Cerebellar cortex (tissue), 1 donor: ENCODE measurements around the gene OR2F1.

Source experiments
- DNase-seq: peaks from one replicate; pipeline ENCODE4 v3.0.0-alpha.2; 2015; ENCODE audit warnings: low spot score

The OR2F1 gene, protein sequence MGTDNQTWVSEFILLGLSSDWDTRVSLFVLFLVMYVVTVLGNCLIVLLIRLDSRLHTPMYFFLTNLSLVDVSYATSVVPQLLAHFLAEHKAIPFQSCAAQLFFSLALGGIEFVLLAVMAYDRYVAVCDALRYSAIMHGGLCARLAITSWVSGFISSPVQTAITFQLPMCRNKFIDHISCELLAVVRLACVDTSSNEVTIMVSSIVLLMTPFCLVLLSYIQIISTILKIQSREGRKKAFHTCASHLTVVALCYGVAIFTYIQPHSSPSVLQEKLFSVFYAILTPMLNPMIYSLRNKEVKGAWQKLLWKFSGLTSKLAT

DNA sequence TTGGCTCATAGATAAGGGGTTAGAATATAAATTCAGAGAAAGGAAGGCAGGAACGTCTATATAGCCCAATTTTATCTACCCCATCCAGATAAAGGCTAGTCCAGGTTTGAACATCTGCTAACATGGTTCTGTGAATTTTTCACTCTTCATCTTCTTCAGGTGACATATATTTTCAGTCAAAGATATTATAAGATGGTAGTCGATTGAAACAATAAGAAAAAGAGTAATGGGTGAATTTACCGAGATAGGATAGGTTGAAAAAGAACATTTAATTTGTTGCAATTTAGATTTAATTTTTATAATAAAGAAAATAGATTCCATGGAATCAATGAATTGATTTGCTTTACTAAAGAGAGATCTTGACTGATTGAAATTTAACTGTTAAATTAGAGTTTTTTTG lies at the start of gene OR2F1:
OR2F1 (plus strand) TSS at position 301 of the 400 bp plus-strand sequence. CDS start 5,127 bp downstream, outside the sequence.
- DNase-seq = no peak

DNA sequence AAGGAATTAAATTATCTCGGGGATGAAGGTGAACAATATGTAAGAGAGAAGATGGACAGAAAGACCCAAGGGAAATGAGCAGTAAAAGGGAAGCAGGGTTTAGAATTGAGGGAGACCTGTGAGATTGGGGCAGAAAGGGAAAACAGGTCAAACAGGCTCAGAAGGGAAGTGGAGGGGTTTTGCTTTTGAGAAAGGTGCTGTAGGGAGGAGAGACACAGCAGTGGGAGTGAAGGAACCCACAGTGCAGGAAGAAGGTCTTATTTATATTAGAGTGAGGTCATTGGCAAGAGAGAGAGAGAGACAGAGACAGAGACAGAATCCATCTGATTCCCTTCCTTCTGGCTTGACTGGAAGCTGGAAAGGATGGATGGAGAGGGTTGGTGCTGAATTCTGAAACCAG lies 49.1 kb upstream of the OR2F1 start:
- no peak for DNase-seq

DNA sequence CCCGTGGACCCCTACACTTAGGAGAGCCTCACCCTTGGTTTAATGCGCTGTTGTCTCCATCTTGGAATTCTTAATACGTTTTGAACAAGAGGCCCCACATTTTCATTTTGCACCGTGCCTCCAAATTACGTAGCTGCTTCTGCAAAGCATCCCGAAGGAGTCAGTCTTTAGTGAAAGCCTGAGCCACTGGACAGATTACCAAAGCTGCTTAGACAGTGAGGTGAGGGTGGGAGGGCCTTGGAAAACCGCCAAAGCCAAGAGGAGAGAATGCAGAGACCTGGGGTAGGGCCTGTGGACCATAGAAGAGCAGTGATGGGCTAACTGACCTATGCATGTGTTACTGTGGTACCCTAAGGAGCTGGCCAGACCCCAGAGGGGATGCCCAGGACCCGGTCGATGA lies 48.5 kb upstream of the OR2F1 start:
- no peak for DNase-seq

DNA sequence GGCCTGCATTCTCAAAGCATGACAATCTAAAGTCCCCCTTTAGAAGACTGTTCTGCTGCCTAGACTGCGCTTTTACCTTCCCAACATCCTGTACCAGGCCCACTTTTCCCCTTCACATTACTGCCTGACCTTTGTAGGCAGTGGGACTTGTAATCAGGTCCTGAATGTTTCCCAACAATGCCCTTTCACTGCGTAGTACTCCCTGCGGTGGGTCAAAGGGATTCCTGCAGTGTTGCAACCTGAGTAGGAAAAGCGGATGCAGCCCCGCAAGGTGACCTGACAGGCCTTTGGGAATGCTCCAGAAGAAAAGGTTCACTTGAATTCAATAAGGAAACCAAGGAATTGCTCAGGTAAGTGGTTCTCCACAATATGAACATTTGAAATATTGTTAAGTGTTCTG lies 47.7 kb upstream of the OR2F1 start:
- no peak for DNase-seq

DNA sequence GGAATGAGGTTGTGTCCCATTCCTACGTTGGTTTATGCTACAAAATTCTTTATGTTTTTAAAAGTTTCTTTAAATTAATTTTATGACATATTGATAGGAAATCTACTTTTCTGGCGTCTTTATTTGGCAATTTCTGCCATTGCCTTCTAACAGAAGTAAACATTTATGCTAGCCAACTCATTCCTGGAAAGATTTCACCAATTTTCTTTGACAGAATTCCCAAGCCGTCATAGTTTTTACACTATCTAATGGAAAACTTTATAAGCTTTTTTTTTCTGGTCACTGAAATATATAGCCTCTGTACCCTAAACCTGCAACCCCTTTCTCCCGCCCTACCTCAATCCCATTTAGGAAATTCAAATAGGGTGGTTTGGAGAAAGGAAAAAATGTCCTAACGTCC lies 46.5 kb upstream of the OR2F1 start:
- DNase-seq = no peak

DNA sequence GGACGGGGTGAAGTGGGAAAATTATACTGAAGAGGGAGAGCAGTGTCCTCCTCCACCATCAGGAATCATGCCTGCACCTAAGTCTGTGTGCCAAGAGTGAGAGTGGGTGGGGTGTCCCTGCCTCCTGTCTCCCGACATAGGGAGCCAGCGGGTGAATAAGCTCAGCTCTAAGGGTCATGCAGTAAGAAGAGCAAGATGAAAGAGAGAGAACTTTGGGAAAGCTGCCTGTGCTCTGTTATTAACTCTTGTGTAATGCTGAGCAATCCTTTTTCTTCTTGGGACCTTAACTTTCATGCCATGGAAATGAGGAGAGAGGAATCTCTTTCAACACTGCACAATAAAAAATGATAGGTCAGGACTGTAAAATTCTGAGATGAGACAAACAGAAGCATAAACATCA lies 44.8 kb upstream of the OR2F1 start:
- no peak for DNase-seq

DNA sequence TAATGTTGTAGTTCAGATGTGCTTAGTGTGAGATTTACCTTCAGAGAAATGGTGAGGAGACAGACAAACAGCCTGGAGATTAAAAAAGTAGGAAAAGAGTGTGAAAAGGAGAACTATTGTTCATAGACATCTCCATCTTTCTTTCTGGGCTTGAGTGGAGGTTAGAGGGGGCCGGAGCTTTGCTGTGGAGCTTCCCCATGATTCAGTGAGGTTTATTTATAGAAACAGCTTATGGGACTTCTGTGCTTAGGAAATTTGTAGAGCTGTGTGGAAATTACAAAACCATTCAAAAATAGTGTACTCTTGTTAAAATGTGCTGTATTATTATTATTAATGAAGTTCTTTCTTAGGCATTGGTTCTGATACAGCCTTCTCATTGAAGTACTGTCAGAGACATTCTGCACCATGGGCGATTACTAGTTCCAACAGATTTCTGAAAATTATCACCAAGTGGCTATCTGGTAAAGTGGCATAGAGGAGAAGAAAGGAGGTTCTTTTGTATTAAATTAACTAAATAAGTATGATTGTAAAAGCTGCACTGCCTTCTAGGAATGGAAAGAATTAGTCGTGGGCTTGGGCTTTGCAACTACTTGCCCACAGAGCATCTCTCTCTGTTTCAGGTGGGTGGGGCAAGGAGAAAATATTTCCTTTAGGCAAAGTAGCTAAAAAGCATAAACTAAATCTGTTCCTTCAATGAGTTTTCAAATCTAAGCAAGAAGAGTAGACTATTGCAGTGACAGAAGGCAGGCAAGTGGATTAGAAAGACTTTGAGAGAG lies 44.0 kb upstream of the OR2F1 start:
- DNase-seq = no peak

DNA sequence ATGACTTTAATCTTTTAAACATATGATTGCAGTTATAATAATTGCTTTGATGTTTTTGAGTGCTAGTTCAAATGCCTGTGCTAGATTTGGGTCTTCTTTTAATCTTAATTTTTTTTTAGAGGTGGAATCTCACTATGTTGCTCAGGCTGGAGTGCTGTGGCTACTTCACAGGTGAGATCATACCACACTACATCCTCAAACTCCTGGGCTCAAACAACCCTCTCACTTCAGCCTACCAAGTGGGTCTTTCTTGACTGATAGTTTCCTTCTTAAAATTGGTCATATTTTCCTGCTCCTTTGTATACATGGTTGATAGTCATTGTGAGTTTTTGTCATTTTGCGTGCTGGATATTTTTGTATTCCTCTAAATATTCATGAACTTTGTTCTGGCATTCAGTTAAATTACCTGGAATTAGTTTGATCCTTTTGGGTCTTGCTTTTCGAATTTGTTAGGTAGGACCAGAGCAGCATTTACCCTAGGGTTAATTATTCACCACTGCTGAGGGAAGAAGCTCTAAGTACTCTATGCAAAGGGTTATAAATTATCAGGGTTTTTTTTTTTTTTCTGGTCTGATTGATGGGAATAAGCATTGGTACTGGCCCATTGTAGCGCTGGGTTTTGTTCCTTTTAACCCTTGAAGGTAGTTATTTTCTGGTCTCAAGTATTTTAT lies 40.6 kb upstream of the OR2F1 start:
- DNase-seq = no peak

DNA sequence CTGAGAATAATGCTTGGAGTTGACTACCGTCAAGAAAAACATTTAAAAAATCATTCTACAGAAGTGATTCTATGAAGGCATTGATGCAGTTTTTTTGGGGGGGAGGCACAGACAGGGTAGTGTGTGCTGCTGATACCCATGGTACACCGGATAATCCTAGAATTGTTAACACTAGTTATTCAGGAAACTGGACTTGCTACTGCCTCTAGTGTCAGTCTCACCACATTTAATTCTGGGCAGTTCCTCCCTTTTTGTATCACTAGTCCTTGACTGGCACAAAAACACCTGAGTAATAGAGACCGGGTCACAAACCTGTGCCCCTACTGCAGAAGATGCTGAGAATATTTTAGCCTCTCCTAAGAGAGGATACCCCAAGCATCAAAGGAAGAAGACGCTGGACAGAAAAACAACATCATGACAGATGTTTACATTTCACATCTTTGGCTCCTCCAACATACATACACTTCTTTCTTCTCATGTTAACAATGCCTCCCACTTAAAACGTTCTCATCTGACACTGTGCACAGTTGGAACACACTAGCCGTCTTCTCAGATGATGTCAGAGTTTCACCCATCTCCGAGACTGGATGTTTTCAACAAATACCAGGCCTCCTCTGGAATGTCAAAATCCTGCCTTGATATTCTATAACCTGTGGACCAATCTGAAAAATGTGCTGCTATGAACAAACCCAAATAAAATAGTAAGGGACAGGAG lies 39.5 kb upstream of the OR2F1 start:
- no peak for DNase-seq

DNA sequence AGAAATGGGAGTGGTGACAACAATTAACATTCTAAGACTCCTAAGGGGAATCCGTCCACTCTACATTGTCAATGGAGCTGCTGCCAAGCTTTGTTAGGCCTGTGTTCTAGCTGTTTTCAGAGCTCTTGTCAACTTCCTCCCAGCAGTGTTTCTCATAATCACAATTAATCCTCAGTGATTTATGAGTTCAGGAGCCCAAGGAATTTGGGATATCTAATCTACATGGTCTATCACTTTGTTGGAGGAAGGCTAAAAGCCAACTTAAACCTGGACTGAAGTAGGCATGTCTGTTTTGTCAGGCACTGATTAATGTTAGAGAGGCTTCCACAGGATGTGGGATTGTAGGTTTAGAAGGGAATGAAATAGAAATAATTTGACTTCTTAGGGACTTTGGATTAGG lies 29.8 kb upstream of the OR2F1 start:
- no peak for DNase-seq

DNA sequence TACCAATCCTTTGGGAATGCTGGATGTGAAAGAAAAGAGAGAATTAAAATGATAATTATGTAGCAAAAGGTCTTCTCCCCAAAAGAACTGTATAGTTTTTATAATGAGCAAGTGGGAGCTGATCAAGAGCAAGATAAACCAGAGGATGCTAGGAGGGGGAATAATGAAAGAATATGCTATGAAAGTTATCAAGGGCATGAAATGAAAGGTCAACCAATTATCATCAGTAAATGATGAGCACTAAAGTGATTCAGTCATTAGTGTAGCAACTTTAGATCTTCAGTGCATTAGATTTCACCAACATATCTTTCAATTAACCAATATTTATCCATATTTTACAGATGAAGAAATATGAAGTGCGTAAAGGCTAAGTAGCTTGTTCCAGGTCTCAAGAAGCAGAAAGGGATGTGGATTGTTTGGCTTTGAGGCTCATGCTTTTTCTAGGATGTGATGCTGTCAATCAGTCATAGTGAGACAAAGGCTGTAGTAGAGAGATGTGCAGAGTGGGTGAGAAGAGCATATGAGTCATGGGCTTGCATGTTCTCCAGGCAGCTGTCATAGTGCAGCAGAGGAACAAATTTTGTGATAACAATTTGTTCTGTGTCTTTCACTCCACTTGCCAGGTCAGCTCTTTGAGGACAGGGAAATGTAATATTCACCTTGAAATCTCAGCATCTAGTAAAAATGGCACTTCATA lies 25.3 kb upstream of the OR2F1 start:
- DNase-seq = no peak

DNA sequence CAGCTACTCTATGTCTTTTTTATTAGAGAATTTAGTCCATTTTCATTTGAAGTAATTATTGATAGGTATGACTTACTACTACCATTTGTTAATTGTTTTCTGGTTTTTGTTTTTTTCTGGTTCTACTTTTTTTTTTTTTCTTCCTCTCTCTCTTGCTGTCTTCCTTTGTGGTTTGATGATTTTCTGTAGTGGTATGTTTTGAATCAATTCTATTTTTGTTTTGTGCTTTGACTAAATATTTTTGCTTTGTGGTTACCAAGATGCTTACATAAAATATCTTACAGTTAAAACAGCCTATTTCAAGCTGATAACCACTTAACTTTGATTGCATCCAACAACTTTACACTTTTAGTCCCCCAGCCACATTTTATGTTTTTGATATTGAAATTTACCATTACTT lies 22.9 kb upstream of the OR2F1 start:
- no peak for DNase-seq

DNA sequence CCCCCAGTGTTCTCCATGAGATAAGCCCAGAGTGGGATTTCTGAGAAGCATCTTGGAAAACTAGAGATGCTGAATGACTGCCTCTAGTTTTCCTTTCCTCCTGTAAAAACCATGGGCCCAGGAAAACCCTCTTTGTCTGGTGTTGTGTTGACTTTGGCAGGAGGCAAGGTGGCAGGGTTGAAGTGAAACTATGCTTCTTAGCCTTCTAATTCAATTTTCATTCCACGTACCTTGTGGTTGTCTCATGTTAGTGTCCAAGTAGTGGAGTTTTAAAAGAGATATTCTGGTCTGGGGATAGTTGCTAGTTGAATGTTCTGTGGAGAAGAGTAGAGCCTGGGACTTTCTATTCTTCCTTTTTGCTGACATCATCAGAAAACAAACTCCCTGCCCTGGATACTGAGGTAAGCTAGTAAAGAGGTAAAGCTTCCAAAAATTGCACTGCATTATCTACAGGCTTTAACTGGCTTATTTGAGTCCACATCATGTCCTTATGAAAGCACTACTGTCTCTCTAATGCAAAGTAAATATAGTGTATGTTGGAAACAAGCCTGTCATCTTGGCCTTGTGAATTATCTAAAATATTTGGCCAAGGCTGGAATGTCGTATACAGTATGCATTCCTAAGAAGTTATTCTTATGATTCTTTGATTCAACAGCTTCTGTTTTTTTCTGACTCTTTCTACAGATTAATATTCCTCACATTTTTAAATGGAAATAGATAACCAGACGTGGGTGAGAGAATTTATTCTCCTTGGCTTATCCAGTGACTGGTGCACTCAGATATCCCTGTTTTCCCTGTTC lies 19.9 kb upstream of the OR2F1 start, which contains the start of gene OR2F2:
OR2F2 (plus strand) TSS at position 708 of the 800 bp plus-strand sequence; CDS start at position 708, 0 bp downstream.
- no peak for DNase-seq

DNA sequence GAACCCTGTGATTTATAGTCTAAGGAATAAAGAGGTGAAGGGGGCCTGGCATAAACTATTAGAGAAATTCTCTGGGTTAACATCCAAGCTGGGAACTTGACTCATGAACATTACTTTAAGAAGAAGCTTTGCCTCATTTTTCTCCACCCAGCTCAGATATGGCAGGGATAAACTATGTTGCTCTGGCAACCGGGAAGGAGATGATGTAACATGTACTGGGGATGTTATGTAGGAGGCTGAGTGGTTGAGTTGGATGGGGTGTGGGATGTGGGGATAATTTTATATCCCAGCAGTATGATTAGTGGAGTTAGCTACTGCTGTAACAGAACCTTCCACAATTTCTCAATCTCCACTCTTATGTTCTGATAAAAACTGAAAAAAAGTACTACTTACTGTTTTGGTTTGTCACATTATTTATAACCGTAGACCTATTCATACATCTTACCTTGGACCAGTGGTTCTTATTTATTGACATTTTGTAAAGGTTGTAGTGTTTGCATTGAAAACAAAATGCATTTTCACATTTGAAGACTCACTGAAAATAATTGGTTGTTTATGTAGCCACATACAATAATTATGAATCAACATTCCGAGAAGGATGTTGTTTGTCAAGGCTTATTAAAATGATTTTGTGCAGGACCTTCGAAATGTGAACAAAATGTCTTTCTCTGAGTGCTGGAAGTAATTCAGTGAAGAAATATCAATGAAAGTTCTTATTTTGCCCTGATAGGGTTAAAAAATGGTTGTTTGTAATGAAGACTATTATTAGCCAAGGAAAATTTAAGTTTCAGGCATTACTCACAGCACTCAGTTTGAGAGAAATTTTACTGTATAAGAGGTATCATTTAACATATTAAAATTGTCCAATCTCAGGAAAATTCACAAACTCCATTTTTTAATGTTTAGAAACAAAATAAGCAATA lies 18.3 kb upstream of the OR2F1 start:
- no peak for DNase-seq

DNA sequence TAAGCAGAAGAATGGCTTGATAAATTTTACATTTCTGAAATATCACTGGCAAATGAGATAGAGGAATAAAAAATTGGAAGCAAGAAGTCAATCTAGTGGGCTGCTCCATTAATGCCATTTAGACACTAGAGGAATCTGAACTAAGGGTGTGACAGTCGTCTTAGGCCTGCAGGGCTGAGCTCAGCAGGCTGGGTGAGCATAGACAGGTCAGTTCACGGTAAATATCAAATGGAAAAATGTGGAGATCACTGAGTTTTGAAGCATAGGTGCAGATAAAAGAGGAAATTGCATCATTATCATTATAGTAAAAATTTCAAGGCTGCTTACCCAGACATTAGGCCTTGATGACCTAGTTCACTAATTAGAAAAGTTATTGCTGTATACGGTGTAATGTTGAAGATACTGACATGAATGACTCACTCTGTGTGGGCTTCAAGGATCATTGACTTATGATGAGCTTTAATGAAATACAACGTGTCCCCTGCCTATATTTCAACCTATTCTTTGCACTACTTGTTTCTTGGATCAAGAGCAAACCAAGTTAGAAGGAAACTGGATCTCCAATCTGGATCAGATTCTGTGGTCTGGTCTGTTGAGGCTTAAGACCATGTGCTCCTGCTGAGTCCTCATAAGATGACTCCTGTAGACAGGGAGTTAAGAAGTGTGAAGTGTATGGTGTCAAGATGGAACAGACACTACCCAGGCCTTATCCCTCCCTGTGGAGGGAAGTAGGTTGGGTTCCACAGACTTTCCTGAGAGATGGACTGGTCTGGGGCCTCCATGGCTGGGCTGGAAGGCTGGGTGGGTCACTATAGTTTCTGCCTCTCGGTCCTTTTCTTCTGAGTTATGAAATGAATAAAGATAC lies 16.0 kb upstream of the OR2F1 start:
- no peak for DNase-seq

DNA sequence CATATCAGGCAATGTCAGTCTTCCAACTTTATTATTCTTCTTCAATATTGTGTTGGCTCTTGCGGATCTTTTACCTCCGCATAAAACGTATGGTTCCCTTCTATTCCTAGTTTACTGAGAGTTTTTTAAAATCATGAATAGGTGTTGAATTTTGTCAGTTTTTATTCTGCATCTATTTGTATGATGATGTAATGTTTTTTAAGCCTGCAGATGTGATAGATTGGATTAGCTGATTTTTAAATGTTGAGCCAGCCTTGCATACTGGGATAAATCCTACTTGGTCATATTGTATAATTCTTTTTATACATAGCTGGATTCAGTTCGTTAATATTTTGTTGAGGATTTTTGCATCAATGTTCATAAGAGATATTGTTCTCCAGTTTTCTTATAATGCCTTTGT lies 9.2 kb upstream of the OR2F1 start:
- DNase-seq = no peak

DNA sequence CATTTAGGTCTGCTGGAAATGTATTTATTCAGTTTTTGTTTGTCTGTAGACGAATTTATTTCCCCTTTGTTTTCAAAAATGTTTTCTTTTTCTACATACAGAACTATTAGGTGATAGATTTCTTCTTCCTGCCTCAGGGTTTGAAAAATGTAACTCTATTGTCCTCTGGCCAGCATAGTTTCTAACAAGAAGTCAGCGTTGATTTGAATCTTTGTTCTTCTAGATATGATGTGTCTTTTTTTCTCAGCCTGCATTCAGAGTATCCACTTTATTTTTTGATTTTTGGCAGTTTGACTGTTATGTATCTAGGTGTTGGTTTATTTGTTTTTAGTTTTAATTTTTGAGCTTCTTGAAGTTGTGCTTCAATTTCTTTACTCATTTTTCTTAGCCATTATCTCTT lies 7.5 kb upstream of the OR2F1 start:
- no peak for DNase-seq

DNA sequence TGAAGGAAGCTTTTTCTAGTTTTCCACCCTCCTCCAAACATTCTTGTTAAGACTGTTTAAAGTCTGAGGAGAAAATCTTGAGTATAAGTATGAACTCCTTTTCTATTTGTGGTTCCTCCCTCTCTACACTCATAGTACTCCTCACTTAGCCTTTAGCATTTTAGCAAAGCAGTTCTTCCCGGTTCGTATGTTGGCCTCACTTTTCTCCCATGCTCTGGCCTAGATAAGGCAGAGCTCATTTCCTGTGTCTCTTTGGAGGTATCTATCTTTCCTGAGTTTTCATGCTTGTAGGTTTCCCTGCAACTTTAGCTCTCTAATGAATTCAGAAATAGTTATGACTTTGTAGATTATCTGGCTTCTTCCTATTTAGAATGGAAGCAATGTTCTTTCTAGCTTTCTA lies 5.9 kb upstream of the OR2F1 start:
- no peak for DNase-seq

DNA sequence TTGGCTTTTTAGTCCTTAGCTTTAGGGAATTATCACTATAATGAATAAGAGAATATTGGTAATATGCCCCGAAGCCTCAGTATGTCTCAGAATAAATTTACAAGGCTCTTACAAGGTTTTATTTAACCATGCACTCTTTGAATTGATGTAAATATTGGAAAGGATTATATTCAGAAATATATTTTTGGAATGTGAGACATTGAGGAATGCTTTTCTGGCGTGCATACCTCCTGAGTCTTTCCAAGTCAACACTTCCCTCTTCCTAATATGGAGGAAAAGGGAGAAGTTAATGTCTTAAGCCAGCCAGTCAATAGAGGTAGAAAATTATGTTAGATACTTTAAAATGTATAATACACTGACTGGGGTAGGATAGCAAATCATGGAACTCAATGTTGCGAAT lies 1.2 kb upstream of the OR2F1 start:
- no peak for DNase-seq
